GM15510 (cell line): ENCODE data around the gene BEAN1.

Source experiments
- POLR2A ChIP-seq: IDR thresholded peaks from 3 replicates; pipeline ENCODE4 v1.6.1; 2011; ENCODE audit warnings: borderline replicate concordance; ENCODE audit not compliant: insufficient read length; ENCODE audit errors: extremely low read depth

The BEAN1 gene

GRCh38 chr16:66475232-66475631, 48.1 kb downstream of the BEAN1 start:
- TF ChIP-seq POLR2A = no peak

GRCh38 chr16:66476328-66477027, 49.4 kb downstream of the BEAN1 start:
- no peak for TF ChIP-seq POLR2A

- TF ChIP-seq POLR2A = no peak
Observed at GRCh38 chr16:66477028-66477515, 50.0 kb downstream of the BEAN1 start.

- no peak for TF ChIP-seq POLR2A
Observed at GRCh38 chr16:66478733-66479511, 51.8 kb downstream of the BEAN1 start.

- no peak for TF ChIP-seq POLR2A
Observed at GRCh38 chr16:66479661-66480264, 52.7 kb downstream of the BEAN1 start.

GRCh38 chr16:66480265-66481080, 53.4 kb downstream of the BEAN1 start:
- TF ChIP-seq POLR2A = no peak

- no peak for TF ChIP-seq POLR2A
Observed at GRCh38 chr16:66481081-66481942, 54.2 kb downstream of the BEAN1 start.

GRCh38 chr16:66481943-66482390, 54.9 kb downstream of the BEAN1 start:
- no peak for TF ChIP-seq POLR2A

- TF ChIP-seq POLR2A = no peak
Observed at GRCh38 chr16:66483689-66484452, 56.8 kb downstream of the BEAN1 start.

GRCh38 chr16:66484453-66485213, 57.5 kb downstream of the BEAN1 start:
- no peak for TF ChIP-seq POLR2A

GRCh38 chr16:66485376-66485775, 58.3 kb downstream of the BEAN1 start:
- no peak for TF ChIP-seq POLR2A

GRCh38 chr16:66486199-66486772, 59.2 kb downstream of the BEAN1 start:
- no peak for TF ChIP-seq POLR2A
